ENCODE data around the gene DDX31. TPM values are rescaled to one million over a fixed set of nuclear protein-coding genes. Genes with fewer than 3 reads are reported as not detected.

The DDX31 gene
- total and polyA plus RNA-seq, 8 donors, result 4.9 to 17.0 (median 7.7) TPM

GRCh38 chr9:132594412-132594811 is 75.4 kb downstream of the DDX31 start:
- Histone ChIP-seq H3K36me3 (peaks cover 0 to 12% (median 0%) of the 10 kb centered on the region in 3 donors), H3K27me3 (peaks cover 0 to 5% (median 2%) of the 10 kb centered on the region in 4 donors), H3K4me1 (no peaks in the 10 kb centered on the region), H3K4me3 (no peak overlapping the region), H3K9me3 (no peaks in the 10 kb centered on the region), H3K27ac (no peak overlapping the region)
- ATAC-seq (no peak), FAIRE-seq (no peak), DNase-seq (no peak)
- intact Hi-C loops (cut with DNase I), result no loop called here
- no peak for TF ChIP-seq CTCF (IDR thresholded peaks at IDR 0.05)
- WGBS, 2 donors, result 92 to 95% methylated on average over 13 of the region's 13 CpGs

GRCh38 chr9:132592451-132592850 is 77.3 kb downstream of the DDX31 start:
- H3K27ac ChIP-seq, result no peak overlapping the region
- H3K36me3 ChIP-seq, result peaks cover 0 to 12% (median 0%) of the 10 kb centered on the region in 3 donors
- no peak overlapping the region for H3K4me3 ChIP-seq
- H3K27me3 ChIP-seq, result peaks cover 0 to 24% (median 6%) of the 10 kb centered on the region in 4 donors
- TF ChIP-seq CTCF (IDR thresholded peaks at IDR 0.05), result no peak
- 85 to 88% methylated on average over 8 of the region's 8 CpGs for WGBS, 2 donors
- no peaks in the 10 kb centered on the region for H3K9me3 ChIP-seq
- no peak for ATAC-seq
- DNase-seq, result no peak
- FAIRE-seq, result no peak
- no peaks in the 10 kb centered on the region for H3K4me1 ChIP-seq
- intact Hi-C loops (cut with DNase I), result no loop called here

GRCh38 chr9:132591751-132592314 is 78.0 kb downstream of the DDX31 start:
- FAIRE-seq, result no peak
- no peak for ATAC-seq
- Histone ChIP-seq H3K36me3 (peaks cover 0 to 12% (median 0%) of the 10 kb centered on the region in 3 donors), H3K4me1 (no peaks in the 10 kb centered on the region), H3K27ac (no peak overlapping the region), H3K4me3 (no peak overlapping the region), H3K9me3 (no peaks in the 10 kb centered on the region), H3K27me3 (peaks cover 0 to 29% (median 11%) of the 10 kb centered on the region in 4 donors)
- intact Hi-C loops (cut with DNase I), result no loop called here
- no peak for DNase-seq
- WGBS, 2 donors, result 75 to 77% methylated on average over 9 of the region's 9 CpGs
- TF ChIP-seq CTCF (IDR thresholded peaks at IDR 0.05), result no peak

GRCh38 chr9:132591244-132591643 is 78.5 kb downstream of the DDX31 start:
- Histone ChIP-seq H3K4me1 (no peaks in the 10 kb centered on the region), H3K36me3 (peaks cover 0 to 12% (median 0%) of the 10 kb centered on the region in 3 donors), H3K9me3 (no peaks in the 10 kb centered on the region), H3K4me3 (no peak overlapping the region), H3K27me3 (peaks cover 0 to 34% (median 13%) of the 10 kb centered on the region in 4 donors), H3K27ac (no peak overlapping the region)
- WGBS, 2 donors, result 26 to 37% methylated on average over 6 of the region's 6 CpGs
- no peak for TF ChIP-seq CTCF (IDR thresholded peaks at IDR 0.05)
- no peak for FAIRE-seq
- no peak for ATAC-seq
- no peak for DNase-seq
- intact Hi-C loops (cut with DNase I), result no loop called here

Data from pancreas (tissue), 10 donors.